ENCODE data around the gene TBC1D8.

DNA sequence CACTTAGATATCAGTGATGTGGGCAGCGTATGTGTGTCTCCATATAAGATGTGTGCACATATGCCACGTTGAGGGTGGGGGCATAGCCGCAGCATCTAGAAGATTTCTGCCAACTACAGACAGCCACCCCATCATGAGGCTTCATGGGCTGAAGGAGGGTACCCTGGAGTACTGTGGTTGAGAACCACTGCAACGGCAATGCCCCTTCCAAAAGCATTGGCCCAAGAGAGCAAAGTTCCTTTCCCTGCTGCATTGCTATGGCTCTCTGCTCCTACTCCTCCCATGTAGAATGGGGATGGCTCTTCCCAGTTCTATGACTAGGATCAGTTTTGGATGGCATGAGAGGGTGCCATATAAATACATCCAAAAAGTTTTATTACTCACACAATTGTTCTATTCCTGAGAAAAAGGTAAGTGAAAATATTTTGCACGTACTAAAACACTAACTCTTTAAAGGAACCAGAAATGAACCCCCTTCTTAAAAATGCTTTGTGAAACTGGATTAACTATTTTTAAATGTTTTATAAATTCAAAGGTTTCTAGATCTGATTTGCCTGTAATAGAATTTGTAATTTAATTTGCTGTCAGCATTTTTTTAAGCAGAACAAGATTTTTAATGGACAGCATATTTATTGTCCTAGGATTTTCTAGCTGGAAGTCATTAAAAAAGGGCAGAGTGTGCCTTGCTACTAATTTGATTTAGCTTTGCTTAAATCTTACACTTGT lies 153.5 kb downstream of the TBC1D8 start:
- TF ChIP-seq CHD2 (IDR thresholded peaks at IDR 0.05; ENCODE audit: low read depth, low read length) (no peak), JUN (CRISPR knock-in tag; IDR thresholded peaks at IDR 0.05) (no peak), EP300 (IDR thresholded peaks at IDR 0.05; ENCODE audit: low read depth in 2 of 2, low read length in 2 of 2) (no peak), EP300 (CRISPR knock-in tag; IDR thresholded peaks at IDR 0.05; ENCODE audit: borderline replicate concordance) (no peak), KAT2B (IDR thresholded peaks at IDR 0.05; ENCODE audit: borderline replicate concordance, low read depth, low read length) (no peak), TBX2 (CRISPR knock-in tag; IDR thresholded peaks at IDR 0.05; ENCODE audit: borderline replicate concordance) (no peak), CHD4 (IDR thresholded peaks at IDR 0.05; ENCODE audit: borderline replicate concordance, low read length) (no peak), ZC3H4 (CRISPR knock-in tag; IDR thresholded peaks at IDR 0.05; ENCODE audit: borderline replicate concordance) (no peak), KMT2B (CRISPR knock-in tag; IDR thresholded peaks at IDR 0.05) (no peak), ZSCAN29 (CRISPR knock-in tag; conservative IDR thresholded peaks at IDR 0.05) (no peak), SRSF9 (IDR thresholded peaks at IDR 0.05; ENCODE audit: borderline replicate concordance, insufficient read depth, low read depth, low read length, poor library complexity, severe bottlenecking) (no peak)
- TF ChIP-seq, protein P1, sequence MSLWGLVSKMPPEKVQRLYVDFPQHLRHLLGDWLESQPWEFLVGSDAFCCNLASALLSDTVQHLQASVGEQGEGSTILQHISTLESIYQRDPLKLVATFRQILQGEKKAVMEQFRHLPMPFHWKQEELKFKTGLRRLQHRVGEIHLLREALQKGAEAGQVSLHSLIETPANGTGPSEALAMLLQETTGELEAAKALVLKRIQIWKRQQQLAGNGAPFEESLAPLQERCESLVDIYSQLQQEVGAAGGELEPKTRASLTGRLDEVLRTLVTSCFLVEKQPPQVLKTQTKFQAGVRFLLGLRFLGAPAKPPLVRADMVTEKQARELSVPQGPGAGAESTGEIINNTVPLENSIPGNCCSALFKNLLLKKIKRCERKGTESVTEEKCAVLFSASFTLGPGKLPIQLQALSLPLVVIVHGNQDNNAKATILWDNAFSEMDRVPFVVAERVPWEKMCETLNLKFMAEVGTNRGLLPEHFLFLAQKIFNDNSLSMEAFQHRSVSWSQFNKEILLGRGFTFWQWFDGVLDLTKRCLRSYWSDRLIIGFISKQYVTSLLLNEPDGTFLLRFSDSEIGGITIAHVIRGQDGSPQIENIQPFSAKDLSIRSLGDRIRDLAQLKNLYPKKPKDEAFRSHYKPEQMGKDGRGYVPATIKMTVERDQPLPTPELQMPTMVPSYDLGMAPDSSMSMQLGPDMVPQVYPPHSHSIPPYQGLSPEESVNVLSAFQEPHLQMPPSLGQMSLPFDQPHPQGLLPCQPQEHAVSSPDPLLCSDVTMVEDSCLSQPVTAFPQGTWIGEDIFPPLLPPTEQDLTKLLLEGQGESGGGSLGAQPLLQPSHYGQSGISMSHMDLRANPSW (CRISPR knock-in tag; IDR thresholded peaks at IDR 0.05; ENCODE audit: borderline replicate concordance) = no peak
- TF ChIP-seq, protein P2, sequence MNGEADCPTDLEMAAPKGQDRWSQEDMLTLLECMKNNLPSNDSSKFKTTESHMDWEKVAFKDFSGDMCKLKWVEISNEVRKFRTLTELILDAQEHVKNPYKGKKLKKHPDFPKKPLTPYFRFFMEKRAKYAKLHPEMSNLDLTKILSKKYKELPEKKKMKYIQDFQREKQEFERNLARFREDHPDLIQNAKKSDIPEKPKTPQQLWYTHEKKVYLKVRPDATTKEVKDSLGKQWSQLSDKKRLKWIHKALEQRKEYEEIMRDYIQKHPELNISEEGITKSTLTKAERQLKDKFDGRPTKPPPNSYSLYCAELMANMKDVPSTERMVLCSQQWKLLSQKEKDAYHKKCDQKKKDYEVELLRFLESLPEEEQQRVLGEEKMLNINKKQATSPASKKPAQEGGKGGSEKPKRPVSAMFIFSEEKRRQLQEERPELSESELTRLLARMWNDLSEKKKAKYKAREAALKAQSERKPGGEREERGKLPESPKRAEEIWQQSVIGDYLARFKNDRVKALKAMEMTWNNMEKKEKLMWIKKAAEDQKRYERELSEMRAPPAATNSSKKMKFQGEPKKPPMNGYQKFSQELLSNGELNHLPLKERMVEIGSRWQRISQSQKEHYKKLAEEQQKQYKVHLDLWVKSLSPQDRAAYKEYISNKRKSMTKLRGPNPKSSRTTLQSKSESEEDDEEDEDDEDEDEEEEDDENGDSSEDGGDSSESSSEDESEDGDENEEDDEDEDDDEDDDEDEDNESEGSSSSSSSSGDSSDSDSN (CRISPR knock-in tag; IDR thresholded peaks at IDR 0.05) = no peak
- TF ChIP-seq, protein P3, sequence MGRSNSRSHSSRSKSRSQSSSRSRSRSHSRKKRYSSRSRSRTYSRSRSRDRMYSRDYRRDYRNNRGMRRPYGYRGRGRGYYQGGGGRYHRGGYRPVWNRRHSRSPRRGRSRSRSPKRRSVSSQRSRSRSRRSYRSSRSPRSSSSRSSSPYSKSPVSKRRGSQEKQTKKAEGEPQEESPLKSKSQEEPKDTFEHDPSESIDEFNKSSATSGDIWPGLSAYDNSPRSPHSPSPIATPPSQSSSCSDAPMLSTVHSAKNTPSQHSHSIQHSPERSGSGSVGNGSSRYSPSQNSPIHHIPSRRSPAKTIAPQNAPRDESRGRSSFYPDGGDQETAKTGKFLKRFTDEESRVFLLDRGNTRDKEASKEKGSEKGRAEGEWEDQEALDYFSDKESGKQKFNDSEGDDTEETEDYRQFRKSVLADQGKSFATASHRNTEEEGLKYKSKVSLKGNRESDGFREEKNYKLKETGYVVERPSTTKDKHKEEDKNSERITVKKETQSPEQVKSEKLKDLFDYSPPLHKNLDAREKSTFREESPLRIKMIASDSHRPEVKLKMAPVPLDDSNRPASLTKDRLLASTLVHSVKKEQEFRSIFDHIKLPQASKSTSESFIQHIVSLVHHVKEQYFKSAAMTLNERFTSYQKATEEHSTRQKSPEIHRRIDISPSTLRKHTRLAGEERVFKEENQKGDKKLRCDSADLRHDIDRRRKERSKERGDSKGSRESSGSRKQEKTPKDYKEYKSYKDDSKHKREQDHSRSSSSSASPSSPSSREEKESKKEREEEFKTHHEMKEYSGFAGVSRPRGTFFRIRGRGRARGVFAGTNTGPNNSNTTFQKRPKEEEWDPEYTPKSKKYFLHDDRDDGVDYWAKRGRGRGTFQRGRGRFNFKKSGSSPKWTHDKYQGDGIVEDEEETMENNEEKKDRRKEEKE (IDR thresholded peaks at IDR 0.05) = no peak

Measured in HepG2 (cell line).